OCI-LY3 (cell line): Measurements from ENCODE around the gene PIK3R2.

Source experiments
- H2AFZ ChIP-seq: fragments of 200-600, 300-600 bp; shearing (Covaris generic); 2 replicates; pipeline ENCODE4 v1.6.0; 2014; ENCODE audit warnings: antibody characterized with exemption, low read depth, low read length
- H3K27ac ChIP-seq: fragments of 200-600, 300-600 bp; sonication (generic); 2 replicates; pipeline ENCODE4 v1.5.1; 2014; ENCODE audit warnings: mild to moderate bottlenecking, low read length, moderate library complexity, mixed read lengths
- H3K27me3 ChIP-seq: fragments of 200-600, 300-600 bp; sonication (generic); 2 replicates; pipeline ENCODE4 v1.6.1; 2014; ENCODE audit warnings: low read depth, low read length, mixed read lengths
- H3K36me3 ChIP-seq: fragments of 200-600, 300-600 bp; sonication (generic); replicated peaks from 2 replicates; pipeline ENCODE3; 2014; ENCODE audit warnings: low read depth, low read length, mixed read lengths
- H3K4me1 ChIP-seq: fragments of 300-600, 200-600 bp; sonication (generic); 2 replicates; pipeline ENCODE4 v1.6.1; 2014; ENCODE audit warnings: low read length, mixed read lengths
- H3K4me2 ChIP-seq: fragments of 200-600, 300-600 bp; sonication (generic); 2 replicates; pipeline ENCODE4 v1.6.1; 2014; ENCODE audit warnings: low read length, mixed read lengths
- H3K4me3 ChIP-seq: fragments of 300-600, 200-600 bp; sonication (generic); 2 replicates; pipeline ENCODE4 v1.5.1; 2014; ENCODE audit warnings: antibody characterized with exemption, mild to moderate bottlenecking, low read length, moderate library complexity
- H3K79me2 ChIP-seq: fragments of 300-600, 200-600 bp; shearing (Covaris generic); 2 replicates; pipeline ENCODE4 v1.6.1; 2014; ENCODE audit warnings: mild to moderate bottlenecking, low read length, mixed read lengths
- H3K9ac ChIP-seq: fragments of 300-600, 200-600 bp; shearing (Covaris generic); 2 replicates; pipeline ENCODE4 v1.6.0; 2014; ENCODE audit warnings: mild to moderate bottlenecking, low read length, moderate library complexity
- H3K9me3 ChIP-seq: fragments of 200-600, 300-600 bp; shearing (Covaris generic); 2 replicates; pipeline ENCODE4 v1.6.1; 2014; ENCODE audit warnings: low read length, mixed read lengths; ENCODE audit not compliant: insufficient read depth
- H4K20me1 ChIP-seq: fragments of 200-600, 300-600 bp; sonication (generic); 2 replicates; pipeline ENCODE4 v1.6.1; 2016; ENCODE audit warnings: low read length, mixed read lengths; ENCODE audit not compliant: insufficient read depth
- CTCF ChIP-seq: fragments of 200-600, 300-600 bp; sonication (generic); IDR thresholded peaks from 2 replicates; pipeline ENCODE4 v1.5.1; 2014; ENCODE audit warnings: antibody characterized with exemption, low read length, low read depth
- EZH2phosphoT487 ChIP-seq: fragments of 200-600 bp; shearing (Covaris generic); IDR thresholded peaks from 2 replicates; pipeline ENCODE4 v1.6.1; 2018; ENCODE audit warnings: antibody characterized with exemption, mixed run types, low read depth

Gene PIK3R2

DNA sequence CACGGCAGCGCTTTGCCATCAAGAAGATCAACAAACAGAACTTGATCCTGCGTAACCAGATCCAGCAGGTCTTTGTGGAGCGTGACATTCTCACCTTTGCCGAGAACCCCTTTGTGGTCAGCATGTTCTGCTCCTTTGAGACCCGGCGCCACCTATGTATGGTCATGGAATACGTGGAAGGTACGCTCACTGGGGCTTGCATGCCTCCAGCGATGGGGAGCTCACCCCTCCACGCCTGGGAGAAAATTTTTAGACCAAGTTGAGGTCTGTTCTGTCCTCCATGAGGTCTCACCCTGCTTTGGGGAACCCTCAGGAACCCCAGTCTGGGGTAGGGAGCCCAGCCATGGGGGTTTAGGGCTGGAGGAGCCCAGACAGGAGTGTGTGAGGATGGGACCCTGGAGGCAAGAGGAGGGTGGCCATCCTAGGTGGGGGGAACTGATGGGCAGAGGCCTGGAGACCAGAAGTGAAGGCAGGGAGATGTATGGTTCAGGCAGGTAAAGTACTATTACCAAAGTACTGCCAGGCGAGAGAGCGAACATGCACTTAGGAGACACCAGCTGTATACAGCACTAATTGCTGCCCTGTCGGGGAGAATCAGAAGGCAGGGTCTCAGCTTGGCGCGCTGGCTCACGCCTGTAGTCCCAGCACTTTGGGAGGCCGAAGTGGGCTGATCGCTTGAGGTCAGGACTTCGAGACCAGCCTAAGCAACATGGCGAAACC, 22.3 kb upstream of the PIK3R2 start:
- Histone ChIP-seq H3K9ac (no peak overlapping the region), H3K27ac (no peak overlapping the region), H3K4me3 (no peak overlapping the region), H3K27me3 (no peaks in the 10 kb centered on the region), H3K4me2 (no peak overlapping the region), H2AFZ (no peak overlapping the region), H3K9me3 (no peaks in the 10 kb centered on the region), H4K20me1 (no peaks in the 10 kb centered on the region), H3K36me3 (peaks cover 51% of the 10 kb centered on the region), H3K79me2 (no peaks in the 10 kb centered on the region), H3K4me1 (no peaks in the 10 kb centered on the region)
- TF ChIP-seq CTCF, result no peak

DNA sequence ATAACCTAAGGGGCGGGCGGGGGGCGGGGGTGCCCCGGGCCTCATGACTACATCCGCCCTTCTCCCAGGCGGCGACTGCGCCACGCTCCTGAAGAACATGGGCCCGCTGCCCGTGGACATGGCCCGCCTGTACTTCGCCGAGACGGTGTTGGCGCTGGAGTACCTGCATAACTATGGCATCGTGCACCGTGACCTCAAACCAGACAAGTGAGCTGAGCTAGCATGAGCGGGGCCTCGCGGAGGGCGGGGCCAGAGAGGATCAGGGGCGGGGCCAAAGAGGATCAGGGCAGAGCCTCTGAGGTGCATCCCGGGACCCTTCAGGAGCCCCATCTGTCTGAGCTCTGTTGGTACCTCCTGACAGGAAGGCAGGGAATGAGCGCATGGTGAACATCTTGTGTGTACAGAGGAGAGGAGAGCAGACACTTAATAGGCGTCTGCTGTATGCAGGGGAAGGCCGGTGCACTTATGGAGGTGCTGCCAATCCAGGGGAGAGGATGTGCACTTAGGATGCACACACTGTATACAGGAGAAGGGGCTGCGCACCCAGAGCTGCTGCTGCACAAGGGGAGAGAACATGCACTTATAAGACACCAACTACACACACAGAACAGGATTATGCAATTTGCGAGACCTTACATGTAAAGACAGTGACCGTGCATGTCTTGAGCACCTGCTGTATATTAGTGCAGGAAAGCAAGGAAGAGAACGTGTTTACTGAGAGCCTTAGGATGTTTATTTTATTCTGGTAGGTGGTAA, 20.9 kb upstream of the PIK3R2 start:
- no peaks in the 10 kb centered on the region for H3K27me3 ChIP-seq
- no peaks in the 10 kb centered on the region for H3K79me2 ChIP-seq
- H3K4me2 ChIP-seq, result no peak overlapping the region
- no peak overlapping the region for H3K4me3 ChIP-seq
- peaks cover 57% of the 10 kb centered on the region for H3K36me3 ChIP-seq
- no peaks in the 10 kb centered on the region for H4K20me1 ChIP-seq
- TF ChIP-seq CTCF (no peak), EZH2phosphoT487 (no peak)
- H3K27ac ChIP-seq, result no peak overlapping the region
- no peaks in the 10 kb centered on the region for H3K4me1 ChIP-seq
- no peak overlapping the region for H3K9ac ChIP-seq
- no peaks in the 10 kb centered on the region for H3K9me3 ChIP-seq
- no peak overlapping the region for H2AFZ ChIP-seq

- H3K36me3 ChIP-seq, result peaks cover 51% of the 10 kb centered on the region
- H3K4me3 ChIP-seq, result no peak overlapping the region
- no peak overlapping the region for H3K27ac ChIP-seq
- H2AFZ ChIP-seq, result no peak overlapping the region
- H3K79me2 ChIP-seq, result no peaks in the 10 kb centered on the region
- H3K9me3 ChIP-seq, result no peaks in the 10 kb centered on the region
- H3K4me2 ChIP-seq, result no peak overlapping the region
- no peak overlapping the region for H3K9ac ChIP-seq
- no peaks in the 10 kb centered on the region for H3K27me3 ChIP-seq
- no peaks in the 10 kb centered on the region for H3K4me1 ChIP-seq
- H4K20me1 ChIP-seq, result no peaks in the 10 kb centered on the region
- TF ChIP-seq CTCF, result no peak
- no peak for TF ChIP-seq EZH2phosphoT487
Observed at GRCh38 chr19:18135712-18136584, 17.0 kb upstream of the PIK3R2 start.

GRCh38 chr19:18137242-18137641, 15.7 kb upstream of the PIK3R2 start:
- Histone ChIP-seq H3K79me2 (no peaks in the 10 kb centered on the region), H3K4me3 (no peak overlapping the region), H4K20me1 (no peaks in the 10 kb centered on the region), H3K27me3 (no peaks in the 10 kb centered on the region), H2AFZ (no peak overlapping the region), H3K4me2 (no peak overlapping the region), H3K4me1 (no peaks in the 10 kb centered on the region), H3K9me3 (no peaks in the 10 kb centered on the region), H3K9ac (no peak overlapping the region), H3K27ac (no peak overlapping the region), H3K36me3 (peaks cover 54% of the 10 kb centered on the region)
- TF ChIP-seq EZH2phosphoT487 (no peak), CTCF (no peak)
